ENCODE results near the gene TUBB.
"Not testable (repeated sequence)": the region's sequence is repeated elsewhere in the genome, so short reads cannot be mapped to it uniquely, and the experiment has no call there.

The TUBB gene

GRCh38 chr6:30738532-30738931 lies 18.4 kb downstream of the TUBB start:
- no peak for DNase-seq (ENCODE audit: low read depth in 2 of 2)

- DNase-seq (ENCODE audit: low read depth in 2 of 2): no peak
Measured at GRCh38 chr6:30740540-30740870, 20.4 kb downstream of the TUBB start.

- DNase-seq (ENCODE audit: low read depth in 2 of 2): no peak
Measured at GRCh38 chr6:30741063-30741779, 21.1 kb downstream of the TUBB start.

- DNase-seq (ENCODE audit: low read depth in 2 of 2): no peak
Measured at GRCh38 chr6:30741789-30742315, 21.7 kb downstream of the TUBB start.

GRCh38 chr6:30742316-30743098 lies 22.4 kb downstream of the TUBB start, which contains the start of gene FLOT1:
Gene FLOT1 (minus strand): TSS chr6:30742687. CDS start chr6:30742189, 498 bp downstream.
- DNase-seq (ENCODE audit: low read depth in 2 of 2): peak; percentile 89 to 91

GRCh38 chr6:30743099-30744053 lies 23.2 kb downstream of the TUBB start:
- DNase-seq (ENCODE audit: low read depth in 2 of 2): no peak

- peak; percentile 87 for DNase-seq (ENCODE audit: low read depth in 2 of 2)
Measured at GRCh38 chr6:30744054-30744805, 24.1 kb downstream of the TUBB start, which contains the start of gene IER3. Gene IER3 (minus strand): TSS chr6:30744547. CDS start chr6:30744518, 29 bp downstream.

- DNase-seq (ENCODE audit: low read depth in 2 of 2): no peak
Measured at GRCh38 chr6:30747300-30747687, 27.1 kb downstream of the TUBB start.

GRCh38 chr6:30747902-30748769 lies 28.0 kb downstream of the TUBB start:
- DNase-seq (ENCODE audit: low read depth in 2 of 2): no peak

- DNase-seq (ENCODE audit: low read depth in 2 of 2): no peak
Measured at GRCh38 chr6:30748851-30749540, 28.8 kb downstream of the TUBB start.

GRCh38 chr6:30749554-30750378 lies 29.6 kb downstream of the TUBB start:
- no peak for DNase-seq (ENCODE audit: low read depth in 2 of 2)

GRCh38 chr6:30750379-30750668 lies 30.2 kb downstream of the TUBB start:
- no peak for DNase-seq (ENCODE audit: low read depth in 2 of 2)

GRCh38 chr6:30752157-30752927 lies 32.2 kb downstream of the TUBB start:
- DNase-seq (ENCODE audit: low read depth in 2 of 2): peak; percentile 99

- DNase-seq (ENCODE audit: low read depth in 2 of 2): no peak
Measured at GRCh38 chr6:30754631-30755030, 34.5 kb downstream of the TUBB start.

- DNase-seq (ENCODE audit: low read depth in 2 of 2): not testable (repeated sequence)
Measured at GRCh38 chr6:30756405-30757003, 36.4 kb downstream of the TUBB start.

- no peak for DNase-seq (ENCODE audit: low read depth in 2 of 2)
Measured at GRCh38 chr6:30757261-30757904, 37.2 kb downstream of the TUBB start.
